ENCODE results near the gene TNNC1.

TNNC1 gene

GRCh38 chr3:52484680-52485461, 31.0 kb upstream of the TNNC1 start:
- DNase-seq (ENCODE audit: low read depth in 2 of 2), result no peak

- no peak for DNase-seq (ENCODE audit: low read depth in 2 of 2)
Observed at GRCh38 chr3:52483577-52484381, 29.9 kb upstream of the TNNC1 start.

- DNase-seq (ENCODE audit: low read depth in 2 of 2), result no peak
Observed at GRCh38 chr3:52483081-52483480, 29.2 kb upstream of the TNNC1 start.

GRCh38 chr3:52481819-52482521, 28.1 kb upstream of the TNNC1 start:
- DNase-seq (ENCODE audit: low read depth in 2 of 2), result no peak

GRCh38 chr3:52480768-52481715, 27.2 kb upstream of the TNNC1 start:
- no peak for DNase-seq (ENCODE audit: low read depth in 2 of 2)

- DNase-seq (ENCODE audit: low read depth in 2 of 2), result no peak
Observed at GRCh38 chr3:52479877-52480575, 26.2 kb upstream of the TNNC1 start.

- no peak for DNase-seq (ENCODE audit: low read depth in 2 of 2)
Observed at GRCh38 chr3:52479037-52479876, 25.4 kb upstream of the TNNC1 start.

- DNase-seq (ENCODE audit: low read depth in 2 of 2), result no peak
Observed at GRCh38 chr3:52477796-52478095, 23.9 kb upstream of the TNNC1 start.

GRCh38 chr3:52477076-52477795, 23.4 kb upstream of the TNNC1 start:
- DNase-seq (ENCODE audit: low read depth in 2 of 2), result no peak

GRCh38 chr3:52473026-52473425, 19.2 kb upstream of the TNNC1 start:
- DNase-seq (ENCODE audit: low read depth in 2 of 2), result no peak

- DNase-seq (ENCODE audit: low read depth in 2 of 2), result no peak
Observed at GRCh38 chr3:52472239-52473000, 18.6 kb upstream of the TNNC1 start.

- no peak for DNase-seq (ENCODE audit: low read depth in 2 of 2)
Observed at GRCh38 chr3:52471371-52472238, 17.8 kb upstream of the TNNC1 start.

GRCh38 chr3:52470920-52471319, 17.1 kb upstream of the TNNC1 start:
- no peak for DNase-seq (ENCODE audit: low read depth in 2 of 2)

GRCh38 chr3:52469001-52469400, 15.2 kb upstream of the TNNC1 start:
- DNase-seq (ENCODE audit: low read depth in 2 of 2), result no peak

- no peak for DNase-seq (ENCODE audit: low read depth in 2 of 2)
Observed at GRCh38 chr3:52468336-52468735, 14.5 kb upstream of the TNNC1 start.

- DNase-seq (ENCODE audit: low read depth in 2 of 2), result no peak
Observed at GRCh38 chr3:52463416-52463815, 9.6 kb upstream of the TNNC1 start.

- DNase-seq (ENCODE audit: low read depth in 2 of 2), result no peak
Observed at GRCh38 chr3:52461874-52462273, 8.0 kb upstream of the TNNC1 start.
